Kidney (tissue), 14 donors: ENCODE measurements around the gene NCLN. TPM values are rescaled to one million over a fixed set of nuclear protein-coding genes. Genes with fewer than 3 reads are reported as not detected.
"Not testable (repeated sequence)": the region's sequence is repeated elsewhere in the genome, so short reads cannot be mapped to it uniquely, and the experiment has no call there.

ENCODE experiments used
- DNase-seq, 5 donors: peaks; one replicate each; pipeline ENCODE4 v3.0.0-alpha.2; 2013 to 2020
- FAIRE-seq: peaks from 2 replicates; lab custom pipeline; 2012; peaks lifted over from hg19 to GRCh38; lab: Jason Lieb, UNC
- H3K27ac ChIP-seq, 2 donors: one replicate each; pipeline ENCODE4 v1.7.0; 2013; ENCODE audit warnings: low read depth in 2 of 2, low read length in 2 of 2, inconsistent platforms in 1 of 2
- H3K27me3 ChIP-seq: one replicate; pipeline ENCODE4 v1.7.1; 2013; ENCODE audit warnings: low read length, inconsistent platforms; ENCODE audit not compliant: control insufficient read depth, insufficient read depth
- H3K36me3 ChIP-seq, 3 donors: one replicate each; pipeline versions ENCODE4 v1.7.0 to v1.7.1; 2013; ENCODE audit warnings: low read length in 3 of 3, control low read depth in 1 of 3, inconsistent platforms in 1 of 3; ENCODE audit not compliant: insufficient read depth in 3 of 3, control insufficient read depth in 2 of 3
- H3K4me1 ChIP-seq, 3 donors: one replicate each; pipeline versions ENCODE4 v1.7.0 to v1.7.1; 2013; ENCODE audit warnings: low read length in 3 of 3, inconsistent platforms in 1 of 3, low read depth in 1 of 3; ENCODE audit not compliant: control insufficient read depth in 2 of 3, insufficient read depth in 2 of 3
- H3K4me3 ChIP-seq, 3 donors: one replicate each; pipeline versions ENCODE4 v1.7.0 to v1.8.1; 2013; ENCODE audit warnings: low read length in 3 of 3, control low read depth in 1 of 3, inconsistent platforms in 1 of 3
- H3K9ac ChIP-seq, 3 donors: one replicate each; pipeline versions ENCODE4 v1.7.0 to v1.7.1; 2013; ENCODE audit warnings: low read length in 3 of 3, control low read depth in 1 of 3, inconsistent platforms in 1 of 3
- H3K9me3 ChIP-seq, 3 donors: one replicate each; pipeline versions ENCODE4 v1.7.0 to v1.7.1; 2013; ENCODE audit warnings: low read length in 3 of 3, control low read depth in 1 of 3, inconsistent platforms in 1 of 3; ENCODE audit not compliant: control insufficient read depth in 2 of 3, insufficient read depth in 1 of 3
- CTCF ChIP-seq: IDR thresholded peaks from 3 replicates; pipeline ENCODE4 v1.5.1; 2012; ENCODE audit warnings: mild to moderate bottlenecking, moderate library complexity, borderline replicate concordance; ENCODE audit not compliant: insufficient read depth; ENCODE audit errors: extremely low read depth
- intact Hi-C: fragments of 100-400 bp; cut with DNase I; formaldehyde crosslinking; loops from one replicate; pipeline ENCODE4 v1.11.1; 2022
- polyA plus RNA-seq: library from polyadenylated mRNA; stranded (reverse); fragments of 350-450 nt; fragmentation: Illumina TruSeq; extraction: RNeasy Lipid Tissue Mini Kit (QIAGEN cat#74804); gene quantifications from one replicate; pipeline ENCODE4 v1.2.3, GENCODE V29; 2014; ENCODE audit warnings: low read depth, low replicate concordance; ENCODE audit not compliant: insufficient read depth
- total RNA-seq: library from RNA; stranded (reverse); fragmentation: NEBNext Ultra II Directional; extraction: Animal tissue kit (Norgen Biotek cat#: 25700); gene quantifications from one replicate; pipeline ENCODE4 v1.2.1, GENCODE V29; 2021
- donor health status: control.
- donor health status: control.
- donor health status: control.
- donor health status: control.
- donor health status: control.
- donor health status: DM: yes; HTN: yes; CAD: no.
- donor health status: Normal renal cell carcinoma (clear cell type).

The NCLN gene
- total and polyA plus RNA-seq, 2 donors from 2014 or later: 43.3 to 63.2 TPM

GRCh38 chr19:3153286-3154230, 32.2 kb upstream of the NCLN start:
- no peak overlapping the region for H3K9ac ChIP-seq
- H3K9me3 ChIP-seq: no peaks in the 10 kb centered on the region
- no peak for TF ChIP-seq CTCF
- peaks cover 0 to 10% (median 0%) of the 10 kb centered on the region in 3 donors for H3K4me1 ChIP-seq
- FAIRE-seq (no peak), DNase-seq (no peak)
- H3K36me3 ChIP-seq: no peaks in the 10 kb centered on the region
- H3K4me3 ChIP-seq: no peak overlapping the region
- H3K27ac ChIP-seq: no peak overlapping the region
- intact Hi-C loops: no loop called here
- H3K27me3 ChIP-seq: no peaks in the 10 kb centered on the region

- H3K27me3 ChIP-seq, H3K9ac ChIP-seq, intact Hi-C loops, H3K4me3 ChIP-seq, H3K4me1 ChIP-seq, FAIRE-seq, H3K36me3 ChIP-seq, DNase-seq, H3K9me3 ChIP-seq: not testable (repeated sequence)
- H3K27ac ChIP-seq: peak overlapping the region in 1 of 2 donors; percentile 32
Observed at GRCh38 chr19:3154447-3154846, 31.3 kb upstream of the NCLN start.

GRCh38 chr19:3154957-3155736, 30.6 kb upstream of the NCLN start:
- FAIRE-seq: no peak
- Histone ChIP-seq H3K27ac (peak overlapping the region; percentile 32 to 78), H3K9ac (peak overlapping the region in 1 of 3 donors; percentile 12), H3K9me3 (no peaks in the 10 kb centered on the region), H3K36me3 (no peaks in the 10 kb centered on the region), H3K4me3 (no peak overlapping the region), H3K27me3 (no peaks in the 10 kb centered on the region), H3K4me1 (peaks cover 0 to 10% (median 0%) of the 10 kb centered on the region in 3 donors)
- intact Hi-C loops: no loop called here
- DNase-seq: peak in 2 of 5 donors; percentile 51 to 93
- no peak for TF ChIP-seq CTCF
